ENCODE measurements around the gene DNAJB9.

The DNAJB9 gene

DNA sequence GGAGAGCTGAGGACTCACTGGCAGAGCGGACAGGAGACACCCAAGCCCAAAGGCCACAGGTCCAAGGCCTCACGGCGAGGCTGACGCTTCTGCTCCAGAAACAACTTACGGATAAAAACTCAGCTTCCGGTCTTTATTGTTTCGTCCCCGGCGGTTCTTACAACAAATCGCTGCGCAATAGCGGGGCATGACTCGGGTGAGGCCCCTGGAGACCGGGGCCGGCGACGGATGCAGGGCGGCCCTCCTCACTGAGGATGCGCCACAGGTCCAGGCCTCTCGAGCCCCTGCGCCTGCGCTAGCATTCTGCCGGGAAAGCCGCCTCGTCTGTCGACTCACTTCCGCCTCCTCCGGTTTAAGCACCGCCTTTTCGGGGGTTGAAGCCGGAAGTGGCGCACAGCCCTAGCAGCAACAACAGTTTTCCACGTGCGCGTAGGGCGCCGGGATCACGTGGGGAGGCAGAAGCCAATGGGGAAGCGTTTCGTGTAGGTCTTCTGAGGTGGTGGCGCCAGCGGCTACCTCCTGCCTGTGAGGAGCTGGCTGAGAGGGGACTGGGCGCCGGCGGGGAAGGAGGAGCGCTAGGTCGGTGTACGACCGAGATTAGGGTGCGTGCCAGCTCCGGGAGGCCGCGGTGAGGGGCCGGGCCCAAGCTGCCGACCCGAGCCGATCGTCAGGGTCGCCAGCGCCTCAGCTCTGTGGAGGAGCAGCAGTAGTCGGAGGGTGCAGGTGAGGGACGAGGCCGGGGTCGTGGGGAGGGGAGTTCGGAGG lies at the start of gene DNAJB9, which contains the start of gene THAP5:
Gene DNAJB9, plus strand, starts transcription at position 494 of the 765 bp plus-strand sequence. CDS start 1,853 bp downstream, outside the sequence.
Gene THAP5, minus strand, starts transcription at position 326 of the 765 bp plus-strand sequence. Its CDS starts 137 bp downstream, at position 189.
- Histone ChIP-seq H4K20me1 (ENCODE audit: insufficient read depth, low read length) (peaks cover 2% of the 10 kb centered on the region; the same call in 1 of the 2 replicates), H3K27ac (ENCODE audit: low read length) (peak within 1 kb of the TSS; percentile 97), H2AFZ (ENCODE audit: low read depth, low read length) (peak within 1 kb of the TSS; percentile 95), H3K36me3 (ENCODE audit: insufficient read depth, low read length) (peaks cover 49% of the 10 kb centered on the region), H3K4me1 (ENCODE audit: insufficient read depth, low read length) (peaks cover 46% of the 10 kb centered on the region), H3K9ac (ENCODE audit: low read depth, low read length) (peak within 1 kb of the TSS; percentile 95), H3K4me2 (ENCODE audit: insufficient read depth, low read length) (peak within 1 kb of the TSS; percentile 80), H3K9me3 (ENCODE audit: insufficient read depth, low read length, severe bottlenecking) (no peaks in the 10 kb centered on the region), H3K79me2 (ENCODE audit: insufficient read depth, low read length) (peaks cover 78% of the 10 kb centered on the region), H3K4me3 (ENCODE audit: low read depth in 1 of 2, low read length in 2 of 2) (peak within 1 kb of the TSS; percentile 66 to 72), H3K27me3 (ENCODE audit: insufficient read depth, low read length, poor library complexity) (no peaks in the 10 kb centered on the region)
- TF ChIP-seq EZH2 (IDR thresholded peaks at IDR 0.05; ENCODE audit: borderline replicate concordance, low read depth, low read length, severe bottlenecking), result no peak
- TF ChIP-seq, protein P1, sequence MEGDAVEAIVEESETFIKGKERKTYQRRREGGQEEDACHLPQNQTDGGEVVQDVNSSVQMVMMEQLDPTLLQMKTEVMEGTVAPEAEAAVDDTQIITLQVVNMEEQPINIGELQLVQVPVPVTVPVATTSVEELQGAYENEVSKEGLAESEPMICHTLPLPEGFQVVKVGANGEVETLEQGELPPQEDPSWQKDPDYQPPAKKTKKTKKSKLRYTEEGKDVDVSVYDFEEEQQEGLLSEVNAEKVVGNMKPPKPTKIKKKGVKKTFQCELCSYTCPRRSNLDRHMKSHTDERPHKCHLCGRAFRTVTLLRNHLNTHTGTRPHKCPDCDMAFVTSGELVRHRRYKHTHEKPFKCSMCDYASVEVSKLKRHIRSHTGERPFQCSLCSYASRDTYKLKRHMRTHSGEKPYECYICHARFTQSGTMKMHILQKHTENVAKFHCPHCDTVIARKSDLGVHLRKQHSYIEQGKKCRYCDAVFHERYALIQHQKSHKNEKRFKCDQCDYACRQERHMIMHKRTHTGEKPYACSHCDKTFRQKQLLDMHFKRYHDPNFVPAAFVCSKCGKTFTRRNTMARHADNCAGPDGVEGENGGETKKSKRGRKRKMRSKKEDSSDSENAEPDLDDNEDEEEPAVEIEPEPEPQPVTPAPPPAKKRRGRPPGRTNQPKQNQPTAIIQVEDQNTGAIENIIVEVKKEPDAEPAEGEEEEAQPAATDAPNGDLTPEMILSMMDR (IDR thresholded peaks at IDR 0.05; ENCODE audit: borderline replicate concordance, extremely low read depth, low read length, poor library complexity, severe bottlenecking), result no peak
- peak; percentile 99 for DNase-seq
- ATAC-seq (ENCODE audit: insufficient read depth, low read depth), result peak; percentile 93

DNA sequence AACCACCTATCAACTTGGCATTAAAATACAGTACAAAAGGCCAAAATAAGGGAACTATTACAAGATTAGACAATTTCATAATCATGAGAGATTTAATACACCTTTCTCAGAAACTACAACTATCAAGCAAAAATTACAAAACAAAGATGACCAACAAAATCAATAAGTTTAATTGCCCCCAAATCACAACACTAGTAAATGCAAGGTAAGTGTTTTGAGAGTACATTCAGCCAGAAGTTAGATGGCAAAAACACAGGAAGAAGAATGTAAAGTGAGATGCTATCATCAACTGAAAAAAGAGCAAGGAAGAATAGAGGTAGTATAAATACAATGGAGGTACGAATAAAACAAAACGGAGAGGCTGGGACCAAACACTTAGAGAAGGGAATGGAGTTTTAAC lies 46.9 kb upstream of the DNAJB9 start:
- Histone ChIP-seq H4K20me1 (ENCODE audit: insufficient read depth, low read length) (no peaks in the 10 kb centered on the region), H3K9ac (ENCODE audit: low read depth, low read length) (no peak overlapping the region), H3K4me3 (ENCODE audit: low read depth in 1 of 2, low read length in 2 of 2) (no peak overlapping the region), H3K27ac (ENCODE audit: low read length) (no peak overlapping the region), H2AFZ (ENCODE audit: low read depth, low read length) (no peak overlapping the region), H3K4me2 (ENCODE audit: insufficient read depth, low read length) (peak overlapping the region; percentile 94), H3K36me3 (ENCODE audit: insufficient read depth, low read length) (peaks cover 11% of the 10 kb centered on the region), H3K27me3 (ENCODE audit: insufficient read depth, low read length, poor library complexity) (no peaks in the 10 kb centered on the region), H3K79me2 (ENCODE audit: insufficient read depth, low read length) (peaks cover 70% of the 10 kb centered on the region), H3K4me1 (ENCODE audit: insufficient read depth, low read length) (peaks cover 43% of the 10 kb centered on the region), H3K9me3 (ENCODE audit: insufficient read depth, low read length, severe bottlenecking) (no peaks in the 10 kb centered on the region)
- DNase-seq (no peak), ATAC-seq (ENCODE audit: insufficient read depth, low read depth) (no peak)
- TF ChIP-seq EZH2 (IDR thresholded peaks at IDR 0.05; ENCODE audit: borderline replicate concordance, low read depth, low read length, severe bottlenecking), result no peak
- TF ChIP-seq, protein P1 (IDR thresholded peaks at IDR 0.05; ENCODE audit: borderline replicate concordance, extremely low read depth, low read length, poor library complexity, severe bottlenecking), result no peak

DNA sequence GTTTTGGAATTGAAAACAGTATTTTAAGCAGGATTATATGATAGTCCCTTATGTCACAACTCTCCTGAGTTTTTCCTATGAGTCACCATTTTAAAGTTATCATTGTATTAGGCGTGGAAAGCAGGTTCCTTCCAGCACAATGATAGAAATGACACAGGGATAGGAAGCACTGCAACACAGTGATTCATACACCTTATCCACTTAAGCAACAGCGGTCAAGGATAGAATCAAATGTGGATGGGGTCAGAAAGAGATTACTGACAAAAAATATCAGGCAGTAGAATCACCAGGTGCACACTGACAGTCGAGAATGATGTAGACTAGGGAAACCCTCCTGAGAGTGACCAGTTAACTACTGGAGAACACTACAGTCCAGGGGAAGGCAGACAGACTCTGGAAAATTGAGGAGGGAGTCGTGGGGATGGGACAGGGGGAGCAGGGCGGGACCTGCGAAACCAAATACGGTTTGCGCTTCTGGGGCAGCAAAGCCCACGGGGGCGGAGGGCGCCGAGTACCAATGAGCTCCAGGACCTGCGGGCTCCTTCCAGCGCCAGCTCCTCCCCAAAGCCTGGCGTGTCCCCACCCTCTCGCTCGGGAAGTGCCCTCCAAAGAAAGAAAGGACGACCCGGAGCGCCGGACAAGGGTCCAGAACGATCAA lies 44.2 kb upstream of the DNAJB9 start:
- peak overlapping the region; percentile 94 for H3K4me2 ChIP-seq (ENCODE audit: insufficient read depth, low read length)
- peak overlapping the region; percentile 95 for H3K27ac ChIP-seq (ENCODE audit: low read length)
- H3K4me1 ChIP-seq (ENCODE audit: insufficient read depth, low read length), result peaks cover 43% of the 10 kb centered on the region
- TF ChIP-seq, protein P1 (IDR thresholded peaks at IDR 0.05; ENCODE audit: borderline replicate concordance, extremely low read depth, low read length, poor library complexity, severe bottlenecking), result no peak
- no peak for TF ChIP-seq EZH2 (IDR thresholded peaks at IDR 0.05; ENCODE audit: borderline replicate concordance, low read depth, low read length, severe bottlenecking)
- no peaks in the 10 kb centered on the region for H3K9me3 ChIP-seq (ENCODE audit: insufficient read depth, low read length, severe bottlenecking)
- peak overlapping the region; percentile 93 to 94 for H3K4me3 ChIP-seq (ENCODE audit: low read depth in 1 of 2, low read length in 2 of 2)
- no peaks in the 10 kb centered on the region for H3K27me3 ChIP-seq (ENCODE audit: insufficient read depth, low read length, poor library complexity)
- ATAC-seq (ENCODE audit: insufficient read depth, low read depth), result peak; percentile 72
- H3K79me2 ChIP-seq (ENCODE audit: insufficient read depth, low read length), result peaks cover 50% of the 10 kb centered on the region
- peak; percentile 83 for DNase-seq
- no peaks in the 10 kb centered on the region for H3K36me3 ChIP-seq (ENCODE audit: insufficient read depth, low read length)
- peak overlapping the region; percentile 77 for H3K9ac ChIP-seq (ENCODE audit: low read depth, low read length)
- no peaks in the 10 kb centered on the region for H4K20me1 ChIP-seq (ENCODE audit: insufficient read depth, low read length)
- H2AFZ ChIP-seq (ENCODE audit: low read depth, low read length), result peak overlapping the region; percentile 89
